ENCODE results near the gene NAV2.

Gene NAV2

DNA sequence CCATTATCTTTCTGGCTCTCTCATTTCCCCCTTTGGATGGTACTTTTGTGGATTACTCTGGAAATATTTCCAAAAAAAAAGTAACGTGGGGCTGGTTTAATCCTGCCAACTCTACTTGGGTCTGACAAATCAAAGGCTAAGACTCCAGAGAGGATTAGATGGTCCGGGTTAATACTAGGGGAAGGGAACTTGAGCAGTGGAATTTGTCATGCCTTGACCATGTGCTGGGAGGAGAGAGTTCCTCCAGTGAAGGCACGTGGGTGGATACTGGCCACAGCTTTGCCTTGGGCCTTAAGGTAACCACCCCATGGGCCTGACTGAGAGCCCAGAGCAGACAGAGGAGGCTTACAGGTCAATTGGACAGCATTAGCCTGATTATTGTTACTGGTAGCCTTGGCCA is 120.3 kb downstream of the NAV2 start:
- no peak for ATAC-seq

DNA sequence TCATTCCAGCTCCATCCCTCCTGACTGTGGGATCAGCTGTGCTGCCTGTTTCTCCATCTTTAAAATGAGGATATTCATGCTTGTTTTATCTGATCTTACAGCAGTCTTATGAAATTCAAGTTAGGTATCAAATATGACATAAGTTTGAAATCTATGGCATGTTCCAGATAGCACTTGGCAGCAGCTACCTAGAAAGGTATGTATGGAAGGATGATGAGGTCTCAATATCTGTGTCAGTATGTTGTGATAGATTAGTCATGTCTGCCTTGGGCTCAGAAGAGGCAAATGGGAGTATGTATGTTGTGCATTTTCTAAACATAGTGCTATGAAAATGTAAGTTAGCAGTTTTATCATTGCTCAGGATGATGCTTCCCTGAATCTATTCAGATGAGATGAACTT is 122.1 kb downstream of the NAV2 start:
- ATAC-seq, result no peak
- TF ChIP-seq TOX (CRISPR knock-in tag; IDR thresholded peaks at IDR 0.05; ENCODE audit: borderline replicate concordance) (no peak), ZFP3 (CRISPR knock-in tag; IDR thresholded peaks at IDR 0.05) (no peak), OSR1 (CRISPR knock-in tag; IDR thresholded peaks at IDR 0.05) (no peak), ZNF565 (CRISPR knock-in tag; conservative IDR thresholded peaks at IDR 0.05; ENCODE audit: low read depth) (no peak), ZNF8 (CRISPR knock-in tag; IDR thresholded peaks at IDR 0.05) (no peak), TSHZ2 (CRISPR knock-in tag; IDR thresholded peaks at IDR 0.05) (no peak), ISL1 (CRISPR knock-in tag; IDR thresholded peaks at IDR 0.05) (no peak), PPARA (CRISPR knock-in tag; IDR thresholded peaks at IDR 0.05; ENCODE audit: borderline replicate concordance) (no peak)
- TF ChIP-seq, protein P1, sequence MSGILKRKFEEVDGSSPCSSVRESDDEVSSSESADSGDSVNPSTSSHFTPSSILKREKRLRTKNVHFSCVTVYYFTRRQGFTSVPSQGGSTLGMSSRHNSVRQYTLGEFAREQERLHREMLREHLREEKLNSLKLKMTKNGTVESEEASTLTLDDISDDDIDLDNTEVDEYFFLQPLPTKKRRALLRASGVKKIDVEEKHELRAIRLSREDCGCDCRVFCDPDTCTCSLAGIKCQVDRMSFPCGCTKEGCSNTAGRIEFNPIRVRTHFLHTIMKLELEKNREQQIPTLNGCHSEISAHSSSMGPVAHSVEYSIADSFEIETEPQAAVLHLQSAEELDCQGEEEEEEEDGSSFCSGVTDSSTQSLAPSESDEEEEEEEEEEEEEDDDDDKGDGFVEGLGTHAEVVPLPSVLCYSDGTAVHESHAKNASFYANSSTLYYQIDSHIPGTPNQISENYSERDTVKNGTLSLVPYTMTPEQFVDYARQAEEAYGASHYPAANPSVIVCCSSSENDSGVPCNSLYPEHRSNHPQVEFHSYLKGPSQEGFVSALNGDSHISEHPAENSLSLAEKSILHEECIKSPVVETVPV (CRISPR knock-in tag; IDR thresholded peaks at IDR 0.05), result no peak

More for the DNA sequence above, 120.3 kb downstream of the NAV2 start:
- TF ChIP-seq ZFP3 (CRISPR knock-in tag; IDR thresholded peaks at IDR 0.05) (no peak), TOX (CRISPR knock-in tag; IDR thresholded peaks at IDR 0.05; ENCODE audit: borderline replicate concordance) (no peak), PATZ1 (CRISPR knock-in tag; IDR thresholded peaks at IDR 0.05; ENCODE audit: borderline replicate concordance) (no peak), CSDC2 (CRISPR knock-in tag; IDR thresholded peaks at IDR 0.05) (no peak), TSHZ2 (CRISPR knock-in tag; IDR thresholded peaks at IDR 0.05) (no peak), ZNF565 (CRISPR knock-in tag; conservative IDR thresholded peaks at IDR 0.05; ENCODE audit: low read depth) (no peak), ZFP30 (CRISPR knock-in tag; IDR thresholded peaks at IDR 0.05) (no peak), ARNTL (CRISPR knock-in tag; IDR thresholded peaks at IDR 0.05; ENCODE audit: borderline replicate concordance, low read depth) (no peak), ZNF70 (CRISPR knock-in tag; IDR thresholded peaks at IDR 0.05) (no peak), ISL1 (CRISPR knock-in tag; IDR thresholded peaks at IDR 0.05) (no peak), ESRRG (CRISPR knock-in tag; IDR thresholded peaks at IDR 0.05) (no peak), OSR1 (CRISPR knock-in tag; IDR thresholded peaks at IDR 0.05) (no peak), ZNF8 (CRISPR knock-in tag; IDR thresholded peaks at IDR 0.05) (no peak), SNAI2 (CRISPR knock-in tag; IDR thresholded peaks at IDR 0.05) (no peak), ZC3H10 (CRISPR knock-in tag; IDR thresholded peaks at IDR 0.05) (no peak), BACH2 (CRISPR knock-in tag; IDR thresholded peaks at IDR 0.05; ENCODE audit: borderline replicate concordance) (no peak), GLIS3 (CRISPR knock-in tag; IDR thresholded peaks at IDR 0.05) (no peak)
- TF ChIP-seq, protein P2, sequence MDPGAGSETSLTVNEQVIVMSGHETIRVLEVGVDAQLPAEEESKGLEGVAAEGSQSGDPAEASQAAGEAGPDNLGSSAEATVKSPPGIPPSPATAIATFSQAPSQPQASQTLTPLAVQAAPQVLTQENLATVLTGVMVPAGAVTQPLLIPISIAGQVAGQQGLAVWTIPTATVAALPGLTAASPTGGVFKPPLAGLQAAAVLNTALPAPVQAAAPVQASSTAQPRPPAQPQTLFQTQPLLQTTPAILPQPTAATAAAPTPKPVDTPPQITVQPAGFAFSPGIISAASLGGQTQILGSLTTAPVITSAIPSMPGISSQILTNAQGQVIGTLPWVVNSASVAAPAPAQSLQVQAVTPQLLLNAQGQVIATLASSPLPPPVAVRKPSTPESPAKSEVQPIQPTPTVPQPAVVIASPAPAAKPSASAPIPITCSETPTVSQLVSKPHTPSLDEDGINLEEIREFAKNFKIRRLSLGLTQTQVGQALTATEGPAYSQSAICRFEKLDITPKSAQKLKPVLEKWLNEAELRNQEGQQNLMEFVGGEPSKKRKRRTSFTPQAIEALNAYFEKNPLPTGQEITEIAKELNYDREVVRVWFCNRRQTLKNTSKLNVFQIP (CRISPR knock-in tag; IDR thresholded peaks at IDR 0.05; ENCODE audit: borderline replicate concordance, low read depth), result no peak
- TF ChIP-seq, protein P1 (CRISPR knock-in tag; IDR thresholded peaks at IDR 0.05), result no peak
- TF ChIP-seq, protein P3, sequence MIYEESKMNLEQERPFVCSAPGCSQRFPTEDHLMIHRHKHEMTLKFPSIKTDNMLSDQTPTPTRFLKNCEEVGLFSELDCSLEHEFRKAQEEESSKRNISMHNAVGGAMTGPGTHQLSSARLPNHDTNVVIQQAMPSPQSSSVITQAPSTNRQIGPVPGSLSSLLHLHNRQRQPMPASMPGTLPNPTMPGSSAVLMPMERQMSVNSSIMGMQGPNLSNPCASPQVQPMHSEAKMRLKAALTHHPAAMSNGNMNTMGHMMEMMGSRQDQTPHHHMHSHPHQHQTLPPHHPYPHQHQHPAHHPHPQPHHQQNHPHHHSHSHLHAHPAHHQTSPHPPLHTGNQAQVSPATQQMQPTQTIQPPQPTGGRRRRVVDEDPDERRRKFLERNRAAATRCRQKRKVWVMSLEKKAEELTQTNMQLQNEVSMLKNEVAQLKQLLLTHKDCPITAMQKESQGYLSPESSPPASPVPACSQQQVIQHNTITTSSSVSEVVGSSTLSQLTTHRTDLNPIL (CRISPR knock-in tag; IDR thresholded peaks at IDR 0.05; ENCODE audit: low read depth), result no peak

Measured in SK-N-SH treated with all-trans-retinoic acid at 6 μM for 48 hours (cell line).